ENCODE data around the gene MPL.
A peak's percentile ranks its signal among the peaks of the same experiment; 100 is the strongest.

MPL gene

GRCh38 chr1:43388613-43389012 lies 51.0 kb downstream of the MPL start:
- no peak for TF ChIP-seq TAF1 (IDR thresholded peaks at IDR 0.05; ENCODE audit: borderline replicate concordance, insufficient read depth, low read length)
- TF ChIP-seq REST (IDR thresholded peaks at IDR 0.05; ENCODE audit: insufficient read depth in 1 of 2, low read depth in 2 of 2, low read length in 2 of 2) = no peak
- TF ChIP-seq SIN3A (IDR thresholded peaks at IDR 0.05; ENCODE audit: borderline replicate concordance, insufficient read depth, low read length) = no peak
- TF ChIP-seq FOXP2 (optimal IDR thresholded peaks at IDR 0.05; ENCODE audit: borderline replicate concordance, extremely low read depth, extremely low read length, insufficient read depth) = no peak
- TF ChIP-seq POLR2AphosphoS5 (IDR thresholded peaks at IDR 0.05; ENCODE audit: low read depth, low read length) = no peak

- TF ChIP-seq TAF1 (IDR thresholded peaks at IDR 0.05; ENCODE audit: borderline replicate concordance, insufficient read depth, low read length) (peak; percentile 75; the same call in 1 of the 2 replicates), POLR2AphosphoS5 (IDR thresholded peaks at IDR 0.05; ENCODE audit: low read depth, low read length) (peak; percentile 77), SIN3A (IDR thresholded peaks at IDR 0.05; ENCODE audit: borderline replicate concordance, insufficient read depth, low read length) (no peak), REST (IDR thresholded peaks at IDR 0.05; ENCODE audit: insufficient read depth in 1 of 2, low read depth in 2 of 2, low read length in 2 of 2) (no peak), FOXP2 (optimal IDR thresholded peaks at IDR 0.05; ENCODE audit: borderline replicate concordance, extremely low read depth, extremely low read length, insufficient read depth) (no peak)
These were observed 52.0 kb downstream of the MPL start, which contains the start of the genes MED8 and SZT2 for GRCh38 chr1:43389326-43390313. TSS of gene MED8 (minus strand) at chr1:43389800. CDS start at chr1:43389764, 36 bp downstream. TSS of gene SZT2 (plus strand) at chr1:43389899. CDS start at chr1:43389969, 70 bp downstream.

- no peak for TF ChIP-seq TAF1 (IDR thresholded peaks at IDR 0.05; ENCODE audit: borderline replicate concordance, insufficient read depth, low read length)
- no peak for TF ChIP-seq SIN3A (IDR thresholded peaks at IDR 0.05; ENCODE audit: borderline replicate concordance, insufficient read depth, low read length)
- TF ChIP-seq REST (IDR thresholded peaks at IDR 0.05; ENCODE audit: insufficient read depth in 1 of 2, low read depth in 2 of 2, low read length in 2 of 2) = no peak
- no peak for TF ChIP-seq FOXP2 (optimal IDR thresholded peaks at IDR 0.05; ENCODE audit: borderline replicate concordance, extremely low read depth, extremely low read length, insufficient read depth)
- no peak for TF ChIP-seq POLR2AphosphoS5 (IDR thresholded peaks at IDR 0.05; ENCODE audit: low read depth, low read length)
These were observed 55.1 kb downstream of the MPL start for GRCh38 chr1:43392702-43393101.

GRCh38 chr1:43395523-43395922 lies 57.9 kb downstream of the MPL start:
- TF ChIP-seq REST (IDR thresholded peaks at IDR 0.05; ENCODE audit: insufficient read depth in 1 of 2, low read depth in 2 of 2, low read length in 2 of 2) (no peak), TAF1 (IDR thresholded peaks at IDR 0.05; ENCODE audit: borderline replicate concordance, insufficient read depth, low read length) (no peak), FOXP2 (optimal IDR thresholded peaks at IDR 0.05; ENCODE audit: borderline replicate concordance, extremely low read depth, extremely low read length, insufficient read depth) (no peak), POLR2AphosphoS5 (IDR thresholded peaks at IDR 0.05; ENCODE audit: low read depth, low read length) (no peak), SIN3A (IDR thresholded peaks at IDR 0.05; ENCODE audit: borderline replicate concordance, insufficient read depth, low read length) (no peak)
